ENCODE measurements around the gene PTH1R. TPM values are rescaled to one million over a fixed set of nuclear protein-coding genes. Genes with fewer than 3 reads are reported as not detected.

PTH1R gene
- total and polyA plus RNA-seq, 8 donors, result 2.6 to 22.4 (median 3.8) TPM

DNA sequence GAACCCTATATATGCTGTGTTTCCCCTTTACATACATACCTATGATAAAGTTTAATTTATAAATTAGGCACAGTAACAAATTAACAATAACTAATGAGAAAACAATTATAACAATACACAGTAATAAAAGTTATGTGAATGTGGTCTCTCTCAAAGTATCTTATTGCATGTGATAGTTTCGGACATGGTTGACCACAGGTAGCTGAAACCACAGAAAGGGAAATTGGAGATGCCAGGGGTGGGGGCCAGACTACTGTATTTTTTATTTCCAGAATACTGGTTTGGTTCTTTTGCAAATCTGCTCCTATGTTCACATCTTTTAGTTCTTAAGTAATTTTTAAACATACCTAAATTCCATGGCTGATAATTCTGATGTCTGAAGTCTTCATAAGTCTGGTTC is 40.7 kb downstream of the PTH1R start:
- TF ChIP-seq POLR2AphosphoS5 (IDR thresholded peaks at IDR 0.05) (no peak), POLR2A (IDR thresholded peaks at IDR 0.05) (no peak), EP300 (IDR thresholded peaks at IDR 0.05) (no peak)
- TF ChIP-seq, protein P1, sequence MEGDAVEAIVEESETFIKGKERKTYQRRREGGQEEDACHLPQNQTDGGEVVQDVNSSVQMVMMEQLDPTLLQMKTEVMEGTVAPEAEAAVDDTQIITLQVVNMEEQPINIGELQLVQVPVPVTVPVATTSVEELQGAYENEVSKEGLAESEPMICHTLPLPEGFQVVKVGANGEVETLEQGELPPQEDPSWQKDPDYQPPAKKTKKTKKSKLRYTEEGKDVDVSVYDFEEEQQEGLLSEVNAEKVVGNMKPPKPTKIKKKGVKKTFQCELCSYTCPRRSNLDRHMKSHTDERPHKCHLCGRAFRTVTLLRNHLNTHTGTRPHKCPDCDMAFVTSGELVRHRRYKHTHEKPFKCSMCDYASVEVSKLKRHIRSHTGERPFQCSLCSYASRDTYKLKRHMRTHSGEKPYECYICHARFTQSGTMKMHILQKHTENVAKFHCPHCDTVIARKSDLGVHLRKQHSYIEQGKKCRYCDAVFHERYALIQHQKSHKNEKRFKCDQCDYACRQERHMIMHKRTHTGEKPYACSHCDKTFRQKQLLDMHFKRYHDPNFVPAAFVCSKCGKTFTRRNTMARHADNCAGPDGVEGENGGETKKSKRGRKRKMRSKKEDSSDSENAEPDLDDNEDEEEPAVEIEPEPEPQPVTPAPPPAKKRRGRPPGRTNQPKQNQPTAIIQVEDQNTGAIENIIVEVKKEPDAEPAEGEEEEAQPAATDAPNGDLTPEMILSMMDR (IDR thresholded peaks at IDR 0.05), result no peak
- intact Hi-C loops (cut with DNase I; ENCODE audit: low total_unique reads), result no loop called here
- no peaks in the 10 kb centered on the region for H3K27me3 ChIP-seq
- 88 to 95% (median 93%) methylated on average over 1 of the region's 1 CpG for WGBS, 5 donors
- DNase-seq, result no peak
- H3K27ac ChIP-seq, result no peak overlapping the region
- H3K4me1 ChIP-seq, result peaks cover 0 to 12% (median 6%) of the 10 kb centered on the region in 4 donors
- peaks cover 33 to 78% (median 70%) of the 10 kb centered on the region in 4 donors for H3K36me3 ChIP-seq
- H3K4me3 ChIP-seq, result no peak overlapping the region
- no peaks in the 10 kb centered on the region for H3K9me3 ChIP-seq

- Histone ChIP-seq H3K27ac (no peak overlapping the region), H3K36me3 (peaks cover 35 to 83% (median 74%) of the 10 kb centered on the region in 4 donors), H3K4me1 (peaks cover 0 to 14% (median 7%) of the 10 kb centered on the region in 4 donors), H3K4me3 (no peak overlapping the region), H3K27me3 (no peaks in the 10 kb centered on the region), H3K9me3 (no peaks in the 10 kb centered on the region)
- WGBS, 5 donors, result 95 to 97% (median 96%) methylated on average over 4 of the region's 4 CpGs
- no peak for DNase-seq
- intact Hi-C loops (cut with DNase I; ENCODE audit: low total_unique reads), result no loop called here
- no peak for TF ChIP-seq POLR2AphosphoS5 (IDR thresholded peaks at IDR 0.05)
- TF ChIP-seq POLR2A (IDR thresholded peaks at IDR 0.05), result no peak
- no peak for TF ChIP-seq EP300 (IDR thresholded peaks at IDR 0.05)
- TF ChIP-seq, protein P1 (IDR thresholded peaks at IDR 0.05), result no peak
Observed at GRCh38 chr3:46918634-46919033, 41.1 kb downstream of the PTH1R start.

- DNase-seq, result no peak
Observed at GRCh38 chr3:46921041-46921440, 43.5 kb downstream of the PTH1R start.

GRCh38 chr3:46921871-46922271 is 44.4 kb downstream of the PTH1R start:
- H3K36me3 ChIP-seq, result peaks cover 51 to 100% (median 97%) of the 10 kb centered on the region in 4 donors
- H3K4me1 ChIP-seq, result peaks cover 21 to 40% (median 33%) of the 10 kb centered on the region in 4 donors
- no peaks in the 10 kb centered on the region for H3K9me3 ChIP-seq
- 91 to 98% (median 94%) methylated on average over 5 to 7 of the region's 7 CpGs for WGBS, 5 donors
- no peak for DNase-seq
- intact Hi-C loops (cut with DNase I; ENCODE audit: low total_unique reads), result loop anchor here (5.0 kb wide), 1 partner anchor 75 kb away; no protein-coding TSS in a partner anchor
- H3K27ac ChIP-seq, result no peak overlapping the region
- no peak overlapping the region for H3K4me3 ChIP-seq
- no peaks in the 10 kb centered on the region for H3K27me3 ChIP-seq
- TF ChIP-seq POLR2A (IDR thresholded peaks at IDR 0.05), result no peak
- no peak for TF ChIP-seq EP300 (IDR thresholded peaks at IDR 0.05)
- TF ChIP-seq POLR2AphosphoS5 (IDR thresholded peaks at IDR 0.05), result no peak
- TF ChIP-seq, protein P1 (IDR thresholded peaks at IDR 0.05), result no peak

More at GRCh38 chr3:46921041-46921440, 43.5 kb downstream of the PTH1R start:
- Histone ChIP-seq H3K4me3 (no peak overlapping the region), H3K27ac (no peak overlapping the region), H3K36me3 (peaks cover 54 to 96% (median 95%) of the 10 kb centered on the region in 4 donors), H3K27me3 (no peaks in the 10 kb centered on the region), H3K9me3 (no peaks in the 10 kb centered on the region), H3K4me1 (peaks cover 13 to 31% (median 25%) of the 10 kb centered on the region in 4 donors)
- WGBS, 5 donors, result 84 to 100% (median 94%) methylated on average over 3 to 4 of the region's 4 CpGs
- intact Hi-C loops (cut with DNase I; ENCODE audit: low total_unique reads), result loop anchor here (5.0 kb wide), 1 partner anchor 76 kb away; no protein-coding TSS in a partner anchor
- no peak for TF ChIP-seq POLR2AphosphoS5 (IDR thresholded peaks at IDR 0.05)
- no peak for TF ChIP-seq EP300 (IDR thresholded peaks at IDR 0.05)
- TF ChIP-seq, protein P1 (IDR thresholded peaks at IDR 0.05), result no peak
- TF ChIP-seq POLR2A (IDR thresholded peaks at IDR 0.05), result no peak

Data from stomach (tissue), 9 donors.